Activated T-helper 9 cell treated with anti-CD3 and anti-CD28 coated beads, Interleukin-2, amount 50 U/mL, for 16 hours (primary cell): Measurements from ENCODE around the gene KRT84.

Experiments
- DNase-seq: peaks from one replicate; pipeline ENCODE4 v3.0.0-alpha.2; 2020; ENCODE audit warnings: low read depth

Gene KRT84, protein sequence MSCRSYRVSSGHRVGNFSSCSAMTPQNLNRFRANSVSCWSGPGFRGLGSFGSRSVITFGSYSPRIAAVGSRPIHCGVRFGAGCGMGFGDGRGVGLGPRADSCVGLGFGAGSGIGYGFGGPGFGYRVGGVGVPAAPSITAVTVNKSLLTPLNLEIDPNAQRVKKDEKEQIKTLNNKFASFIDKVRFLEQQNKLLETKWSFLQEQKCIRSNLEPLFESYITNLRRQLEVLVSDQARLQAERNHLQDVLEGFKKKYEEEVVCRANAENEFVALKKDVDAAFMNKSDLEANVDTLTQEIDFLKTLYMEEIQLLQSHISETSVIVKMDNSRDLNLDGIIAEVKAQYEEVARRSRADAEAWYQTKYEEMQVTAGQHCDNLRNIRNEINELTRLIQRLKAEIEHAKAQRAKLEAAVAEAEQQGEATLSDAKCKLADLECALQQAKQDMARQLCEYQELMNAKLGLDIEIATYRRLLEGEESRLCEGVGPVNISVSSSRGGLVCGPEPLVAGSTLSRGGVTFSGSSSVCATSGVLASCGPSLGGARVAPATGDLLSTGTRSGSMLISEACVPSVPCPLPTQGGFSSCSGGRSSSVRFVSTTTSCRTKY

DNA sequence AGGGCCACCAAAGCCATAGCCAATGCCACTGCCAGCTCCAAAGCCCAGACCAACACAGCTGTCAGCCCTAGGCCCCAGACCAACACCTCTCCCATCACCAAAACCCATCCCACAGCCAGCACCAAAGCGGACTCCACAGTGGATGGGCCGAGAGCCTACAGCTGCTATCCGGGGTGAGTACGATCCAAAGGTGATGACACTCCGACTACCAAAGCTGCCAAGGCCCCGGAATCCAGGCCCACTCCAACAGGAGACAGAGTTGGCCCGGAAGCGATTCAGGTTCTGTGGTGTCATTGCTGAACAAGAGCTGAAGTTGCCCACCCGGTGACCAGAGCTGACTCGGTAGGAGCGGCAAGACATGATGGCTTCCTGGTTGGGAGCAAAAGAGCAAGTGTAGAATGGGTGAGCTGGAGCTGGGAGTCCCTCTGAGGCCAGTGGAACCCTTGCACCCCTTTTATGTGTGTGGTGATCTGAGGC is at the start of gene KRT84:
TSS of gene KRT84 (minus strand) at position 427 of the 477 bp plus-strand sequence. CDS start at position 360, 67 bp downstream.
- DNase-seq = no peak

DNA sequence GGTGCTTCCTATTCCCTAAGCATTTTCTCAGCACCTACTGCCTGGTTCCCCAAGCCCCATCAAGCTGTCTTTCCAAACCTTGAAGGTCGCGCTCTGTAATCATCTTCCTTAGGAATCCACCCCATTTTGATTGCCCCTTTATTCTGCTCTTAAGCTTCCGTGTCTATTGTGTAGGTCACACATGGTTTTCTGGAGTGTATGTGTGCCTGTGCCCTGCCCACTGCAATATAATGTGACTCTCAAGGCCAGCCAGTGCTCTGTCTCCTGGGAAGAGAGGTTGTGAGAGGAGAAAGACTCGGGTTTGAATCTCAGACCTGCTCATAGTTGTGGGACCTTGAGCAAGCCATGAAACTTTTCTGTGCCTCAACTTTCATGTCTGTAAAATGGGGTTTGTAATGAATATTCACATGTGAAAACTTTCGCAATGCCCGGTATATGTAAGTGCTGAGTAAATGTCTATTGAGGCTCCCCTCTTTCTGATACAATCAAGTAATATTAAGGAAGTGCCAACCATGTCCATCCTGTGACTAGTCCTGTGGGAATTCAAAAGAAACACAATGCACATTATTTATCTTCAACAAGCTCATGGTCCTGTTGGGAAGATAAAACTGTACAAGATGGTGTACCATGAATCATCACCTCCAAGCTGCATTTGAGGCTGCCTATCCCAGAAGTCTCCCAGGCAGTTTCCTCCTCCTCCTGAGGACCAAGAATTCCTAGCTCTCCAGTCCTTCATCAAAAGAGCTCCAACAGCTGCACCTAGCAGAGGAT is 49.5 kb upstream of the KRT84 start:
- no peak for DNase-seq

DNA sequence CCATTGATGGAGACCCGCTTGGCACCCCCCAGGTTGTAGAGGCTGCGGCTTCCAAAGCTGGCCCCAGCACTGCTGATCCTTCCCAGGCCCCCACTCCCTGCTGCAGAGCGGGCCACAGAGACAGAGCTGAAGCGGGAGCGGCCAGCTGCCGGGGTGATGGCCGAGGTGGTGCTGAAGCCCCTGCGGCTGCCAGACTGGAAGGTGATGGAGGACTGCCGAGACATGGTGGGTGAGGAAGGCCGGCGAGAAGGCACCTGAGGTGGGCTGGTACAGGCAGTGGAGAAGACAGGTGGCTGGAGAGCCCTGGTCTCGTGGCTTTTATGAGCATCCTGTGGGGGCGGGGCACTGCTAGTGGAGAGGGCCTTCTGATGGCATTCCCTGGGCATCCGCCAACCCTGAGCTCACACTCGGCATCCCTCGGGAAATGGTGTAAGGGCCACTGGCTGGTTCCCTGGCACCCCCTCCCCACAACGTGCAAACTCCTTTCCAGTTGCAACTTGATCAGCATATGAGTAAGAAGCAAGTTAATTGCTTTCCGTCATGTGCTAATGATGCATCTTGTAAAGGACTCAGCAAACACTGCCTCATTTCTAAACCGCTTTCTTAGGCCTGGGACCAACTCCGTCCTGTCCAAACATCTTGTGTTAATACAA is 48.8 kb upstream of the KRT84 start, which contains the start of gene KRT75:
TSS of gene KRT75 (minus strand) at position 291 of the 653 bp plus-strand sequence. CDS start at position 224, 67 bp downstream.
- DNase-seq = no peak

DNA sequence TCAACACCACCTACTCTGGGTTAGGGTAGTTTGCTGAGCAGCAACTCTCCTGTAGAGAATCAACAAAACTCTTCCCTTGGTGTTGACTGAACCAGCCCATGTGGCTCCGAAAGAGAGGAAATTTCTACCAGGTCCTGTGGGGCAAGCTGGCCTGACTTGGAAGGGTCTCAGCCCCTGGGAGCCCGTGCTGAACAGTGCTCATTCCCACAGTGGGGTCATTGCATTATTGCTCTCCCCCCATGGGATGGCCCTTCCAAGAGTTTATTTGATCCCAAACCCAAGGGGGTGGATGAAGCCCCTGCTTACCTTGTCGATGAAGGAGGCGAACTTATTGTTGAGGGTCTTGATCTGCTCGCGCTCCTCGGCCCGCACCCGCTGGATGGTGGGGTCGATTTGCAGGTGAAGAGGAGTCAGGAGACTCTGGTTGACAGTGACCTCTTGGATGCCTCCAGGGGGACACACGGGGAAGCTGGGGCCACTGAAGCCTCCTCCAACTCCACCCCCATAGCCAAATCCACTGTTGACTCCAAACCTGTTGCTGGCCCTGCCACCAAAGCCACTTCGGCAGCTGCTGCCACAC is 48.1 kb upstream of the KRT84 start:
- DNase-seq = no peak

DNA sequence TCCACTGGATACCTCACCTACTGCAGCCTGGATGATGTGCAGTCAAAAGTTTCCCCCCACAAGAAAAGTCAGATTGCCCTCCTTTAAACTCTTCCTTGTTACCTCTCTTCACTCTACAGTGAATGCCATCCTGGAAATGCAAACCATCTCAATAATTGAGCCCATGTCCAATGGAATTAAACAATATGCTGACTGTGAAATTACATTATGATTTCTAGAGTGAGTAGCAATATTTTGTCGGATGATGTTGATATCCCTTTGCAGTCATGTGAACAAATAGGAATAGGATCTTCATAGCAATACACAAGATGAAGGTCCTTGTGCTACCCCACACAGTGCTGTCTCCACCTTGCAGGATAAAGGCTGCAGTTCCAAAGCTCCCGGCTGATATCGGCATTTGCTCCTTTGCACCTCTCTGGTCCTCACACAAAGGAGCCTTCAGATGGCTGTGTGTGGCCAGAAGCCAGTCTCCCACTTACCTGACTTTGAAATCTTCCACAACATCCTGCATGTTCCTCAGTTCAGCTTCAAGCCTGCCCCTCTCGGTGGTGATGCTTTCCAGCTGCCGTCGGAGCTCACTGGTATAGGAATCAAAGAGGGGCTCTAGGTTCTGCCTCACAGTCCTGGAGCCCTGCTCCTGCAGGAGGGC is 47.2 kb upstream of the KRT84 start:
- no peak for DNase-seq

DNA sequence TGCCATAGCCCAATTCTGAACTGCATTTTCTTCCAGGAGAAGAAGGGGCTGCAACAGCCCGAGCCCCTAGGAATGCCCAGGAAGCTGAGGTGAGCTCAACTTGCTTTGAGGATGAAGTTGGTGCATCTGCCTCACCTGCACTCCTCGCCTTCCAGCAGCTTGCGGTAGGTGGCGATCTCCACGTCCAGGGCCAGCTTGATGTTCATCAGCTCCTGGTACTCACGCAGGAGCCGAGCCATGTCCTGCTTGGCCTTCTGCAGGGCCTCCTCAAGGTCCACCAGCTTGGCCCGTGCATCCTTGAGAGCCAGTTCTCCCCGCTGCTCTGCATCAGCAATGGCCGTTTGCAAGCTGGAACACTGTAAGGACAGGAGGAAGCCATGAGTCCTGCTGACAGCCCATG is 42.7 kb upstream of the KRT84 start:
- no peak for DNase-seq

DNA sequence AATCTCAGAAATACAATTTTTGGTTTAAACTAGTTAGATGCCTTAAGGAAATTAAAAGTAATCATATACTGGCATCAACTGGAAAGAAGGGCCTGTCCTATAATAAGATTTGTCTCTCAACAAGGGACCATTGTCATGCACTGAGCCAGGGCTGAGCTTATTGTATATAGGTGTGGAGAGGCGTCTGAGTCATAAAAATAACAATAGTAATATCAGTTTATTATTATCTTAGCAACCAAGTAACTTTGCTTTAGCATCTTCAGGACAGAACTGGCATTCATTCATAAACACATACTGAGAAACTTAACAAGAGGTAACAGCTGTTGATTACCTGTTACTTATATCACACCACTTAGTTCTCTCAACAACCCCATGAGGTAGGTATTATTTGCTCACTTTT is 41.6 kb upstream of the KRT84 start:
- no peak for DNase-seq

DNA sequence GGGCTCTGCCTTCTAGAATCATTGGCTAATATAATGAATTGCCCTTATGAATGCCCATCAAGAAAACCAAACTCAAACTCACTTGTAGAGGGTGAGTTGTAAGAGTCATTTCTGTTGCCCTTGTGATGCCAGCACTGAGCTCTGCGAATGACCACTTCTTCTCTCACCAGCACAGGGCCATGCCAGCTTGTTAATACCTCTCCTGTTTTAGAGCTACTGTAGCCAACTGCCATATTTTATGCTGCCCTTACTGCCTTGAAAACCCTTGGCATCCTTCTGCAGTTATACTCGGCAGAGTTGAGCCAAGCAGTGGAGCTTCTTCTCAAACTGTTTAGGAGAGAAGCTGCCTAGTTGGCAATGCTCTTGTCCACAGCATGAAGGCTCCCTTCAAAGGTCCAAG is 40.6 kb upstream of the KRT84 start:
- no peak for DNase-seq

DNA sequence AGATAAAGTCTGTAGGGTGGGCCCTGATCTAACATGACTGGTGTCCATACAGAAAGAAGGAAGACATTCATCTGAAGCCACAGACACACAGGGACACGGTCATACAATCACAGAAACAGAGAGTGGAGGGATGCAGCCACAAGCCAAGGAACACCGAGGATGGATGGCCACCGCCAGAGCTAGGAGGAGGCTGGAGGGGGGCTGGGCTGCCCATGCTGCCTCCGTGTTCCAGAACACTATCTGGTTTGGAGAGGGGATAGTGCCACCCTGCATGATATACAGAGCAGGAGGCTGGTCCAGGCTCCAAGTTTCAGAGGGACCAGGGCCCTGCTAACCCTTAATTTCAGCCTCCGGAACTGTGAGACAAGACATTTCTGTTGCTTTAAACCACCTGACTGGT is 40.0 kb upstream of the KRT84 start:
- no peak for DNase-seq

DNA sequence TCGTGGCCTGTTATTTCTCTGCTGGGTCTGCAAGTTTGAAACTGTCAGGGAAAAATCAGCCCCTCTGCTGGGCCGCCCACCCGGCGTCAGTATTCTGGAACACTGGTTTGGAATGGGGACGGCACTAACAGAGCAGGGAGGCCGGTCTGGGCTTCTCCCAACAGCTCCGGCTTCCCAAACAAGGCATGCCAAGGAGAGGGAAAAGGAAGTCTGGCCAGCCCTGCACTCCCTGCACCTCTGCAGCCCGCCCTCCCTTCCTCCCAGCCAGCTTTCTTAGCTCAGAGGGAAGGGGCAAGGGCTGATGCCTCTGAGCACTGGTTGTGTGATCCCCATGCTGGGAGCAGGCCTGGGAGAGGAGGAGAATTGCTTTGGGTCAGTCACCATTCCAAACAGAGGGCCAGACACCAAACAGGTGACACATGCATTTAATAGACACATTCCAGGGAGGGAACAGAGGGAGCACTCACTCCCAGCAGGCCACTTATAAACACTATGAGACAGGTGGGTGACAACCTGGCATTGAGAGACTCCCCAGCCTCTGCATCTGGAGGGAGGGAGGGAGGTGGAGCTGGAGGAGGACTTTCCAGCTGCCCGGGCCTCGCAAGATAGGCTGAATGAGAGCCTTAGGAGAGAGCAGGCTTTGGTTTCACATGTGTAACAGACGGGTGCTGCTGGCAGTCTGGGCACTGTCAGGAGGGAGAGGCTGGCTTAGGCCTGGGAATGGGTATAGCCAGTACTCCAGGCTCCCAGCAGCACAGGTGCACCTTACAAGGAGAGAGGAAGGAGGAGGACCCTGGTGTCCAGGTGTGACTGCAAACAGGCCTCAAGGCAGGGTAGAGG is 38.4 kb upstream of the KRT84 start:
- DNase-seq = no peak

DNA sequence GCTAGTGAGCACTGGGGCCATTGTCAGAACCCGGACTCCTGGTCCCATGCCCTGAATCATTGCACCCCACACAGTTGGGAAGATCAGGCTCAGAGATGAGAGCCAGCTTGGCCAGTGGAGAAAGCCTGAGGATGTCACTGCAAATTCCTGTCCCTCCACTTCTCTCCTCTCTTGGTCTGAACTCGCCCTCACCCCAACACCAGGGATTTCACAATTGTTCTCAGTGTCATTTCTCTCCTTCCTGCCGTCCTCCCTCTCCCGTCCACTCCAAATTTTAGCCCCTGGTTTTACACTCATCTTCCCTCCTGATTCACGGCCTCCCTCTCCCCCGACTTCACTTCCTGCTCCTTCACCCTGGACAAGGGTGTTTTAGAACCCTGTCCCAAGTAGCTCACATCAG is 37.6 kb upstream of the KRT84 start:
- DNase-seq = no peak

DNA sequence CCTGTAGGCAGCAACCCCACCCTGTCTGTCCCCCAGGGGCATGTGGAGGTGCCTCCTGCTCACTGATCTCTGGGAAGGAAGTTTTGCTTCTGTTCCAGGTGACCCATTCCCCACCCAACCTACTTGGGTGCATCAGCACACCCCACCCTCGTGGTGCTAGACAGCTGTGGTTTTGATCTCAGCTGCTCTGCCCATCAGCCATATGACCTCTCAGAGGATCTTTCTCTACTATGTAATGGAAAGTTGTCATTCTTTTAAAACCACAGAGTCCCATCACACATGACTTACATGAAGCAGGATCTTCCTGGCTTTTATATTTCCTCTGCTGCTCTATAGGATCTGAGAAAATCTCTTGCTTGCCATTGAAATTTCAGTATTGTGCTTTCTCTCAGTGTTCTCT is 34.2 kb upstream of the KRT84 start:
- DNase-seq = no peak

DNA sequence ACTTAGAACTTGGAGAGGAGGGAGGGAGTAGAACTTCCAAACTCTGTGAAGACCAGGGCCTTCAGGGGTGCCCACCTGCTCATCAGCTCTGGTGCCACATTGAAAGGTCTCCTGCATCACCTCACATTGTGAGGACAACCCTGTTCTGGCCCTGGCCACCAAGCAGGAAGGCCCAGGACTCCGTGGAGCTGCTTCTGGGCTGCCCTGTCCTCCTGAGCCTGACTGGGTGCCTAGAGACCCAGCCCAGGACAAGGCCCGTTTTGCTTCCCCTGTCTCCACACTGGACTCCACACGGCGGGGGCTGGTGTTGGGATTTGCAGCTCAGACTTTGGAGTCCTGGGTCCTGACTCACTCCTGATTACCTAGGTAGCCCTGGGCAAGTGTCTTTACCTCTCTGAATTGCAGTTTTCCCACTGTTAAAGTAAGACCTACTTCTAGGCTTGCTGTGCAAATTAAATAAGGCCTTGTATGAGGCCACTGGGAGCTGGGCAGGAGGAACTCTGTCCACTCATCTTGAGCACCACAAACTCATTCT is 33.2 kb upstream of the KRT84 start:
- DNase-seq = no peak

DNA sequence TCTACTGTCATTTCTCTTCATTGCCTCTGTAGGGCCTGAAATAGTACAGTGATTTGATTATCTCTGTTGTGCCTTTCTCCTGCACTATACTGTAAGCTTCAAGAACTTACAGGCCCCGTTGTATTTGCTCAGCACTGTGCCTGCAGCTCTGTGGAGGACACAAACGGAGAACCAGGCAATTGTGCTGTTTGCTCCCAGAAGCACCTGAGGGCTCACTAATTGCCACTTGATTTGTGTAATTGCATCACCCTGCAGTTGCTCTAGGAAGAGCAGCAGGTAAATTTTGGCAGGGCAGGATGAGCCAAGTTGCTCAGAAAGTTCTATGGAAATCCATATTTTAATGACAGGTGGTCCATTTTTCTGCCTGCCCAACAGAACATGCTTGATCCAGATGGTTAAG is 32.3 kb upstream of the KRT84 start:
- no peak for DNase-seq

DNA sequence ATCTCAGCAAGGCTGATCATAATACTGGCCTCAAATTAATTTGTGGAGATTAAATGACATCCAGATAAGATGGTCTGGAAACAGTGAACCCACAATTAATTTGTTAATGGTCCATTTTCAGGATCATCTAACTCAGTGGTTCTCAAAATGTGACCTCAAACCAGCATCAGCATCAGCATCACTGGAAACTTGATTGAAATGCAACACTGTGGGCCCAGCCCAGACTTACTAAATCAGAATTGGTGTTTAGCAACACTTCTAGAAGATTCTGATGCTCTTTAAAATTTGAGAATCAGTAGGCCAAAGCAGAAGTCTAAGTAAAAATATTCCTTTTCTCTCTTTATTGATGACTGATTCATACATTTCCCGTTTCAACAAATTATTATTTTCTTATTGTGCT is 31.3 kb upstream of the KRT84 start:
- DNase-seq = no peak

DNA sequence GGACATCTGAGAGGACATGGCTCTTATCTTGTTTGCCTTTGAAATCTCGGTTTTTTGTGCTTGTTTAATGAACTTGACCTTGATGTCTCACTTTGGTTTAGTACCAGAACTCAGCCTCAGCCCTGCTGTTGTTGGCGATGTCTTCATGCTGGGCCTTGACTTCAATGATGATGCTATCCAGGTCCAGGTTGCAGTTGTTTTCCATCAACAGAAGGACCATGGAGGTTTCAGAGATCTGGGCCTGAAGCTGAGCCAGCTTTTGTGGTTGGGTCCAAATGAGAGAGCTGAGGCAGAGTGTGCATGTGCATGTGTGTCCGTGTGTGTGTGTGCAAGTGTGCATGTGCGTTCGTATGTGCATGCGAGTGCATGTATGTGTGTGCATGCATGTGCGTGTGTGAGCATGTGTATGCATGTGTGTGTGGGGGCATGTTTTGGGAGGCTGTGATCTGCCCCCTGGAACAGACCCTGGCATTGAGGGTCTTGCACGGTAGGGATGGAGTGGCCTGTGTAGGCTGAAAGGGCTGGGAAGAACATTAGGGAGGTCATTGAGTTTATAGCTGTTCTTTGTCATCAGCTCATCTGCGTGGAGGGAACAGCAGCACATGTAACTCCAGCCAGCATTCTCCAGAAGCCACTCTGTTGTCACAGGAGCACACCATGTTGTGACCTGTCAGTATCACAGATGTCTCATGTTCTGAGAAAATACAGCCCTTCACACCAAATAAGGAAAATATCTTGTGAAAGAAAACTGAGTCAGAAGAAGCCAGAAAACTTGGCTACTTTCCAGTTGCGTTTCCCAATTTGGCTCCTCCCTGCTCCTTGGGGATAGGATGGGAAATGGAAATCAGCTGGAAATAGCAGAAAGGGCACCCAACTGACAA is 30.7 kb upstream of the KRT84 start:
- DNase-seq = no peak

DNA sequence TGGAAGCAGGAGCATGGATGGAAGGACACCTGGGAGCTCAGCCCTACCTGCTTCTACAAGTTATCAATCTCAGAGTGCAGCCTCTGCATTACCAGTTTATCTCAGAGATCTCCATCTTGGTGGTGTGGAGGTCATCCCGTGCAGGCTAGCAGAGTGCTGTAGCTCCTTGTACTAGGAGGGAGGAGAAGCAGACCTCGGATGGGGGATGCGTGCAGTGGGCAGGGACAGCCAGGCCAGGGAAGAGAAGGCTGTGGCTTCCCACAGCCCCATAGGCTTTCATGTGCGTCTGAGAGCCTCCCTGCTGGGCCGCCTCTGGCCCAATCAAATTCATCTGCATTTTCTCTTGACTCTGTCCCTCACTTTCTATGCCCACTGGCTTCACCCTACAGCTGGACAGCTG is 29.5 kb upstream of the KRT84 start:
- DNase-seq = no peak

DNA sequence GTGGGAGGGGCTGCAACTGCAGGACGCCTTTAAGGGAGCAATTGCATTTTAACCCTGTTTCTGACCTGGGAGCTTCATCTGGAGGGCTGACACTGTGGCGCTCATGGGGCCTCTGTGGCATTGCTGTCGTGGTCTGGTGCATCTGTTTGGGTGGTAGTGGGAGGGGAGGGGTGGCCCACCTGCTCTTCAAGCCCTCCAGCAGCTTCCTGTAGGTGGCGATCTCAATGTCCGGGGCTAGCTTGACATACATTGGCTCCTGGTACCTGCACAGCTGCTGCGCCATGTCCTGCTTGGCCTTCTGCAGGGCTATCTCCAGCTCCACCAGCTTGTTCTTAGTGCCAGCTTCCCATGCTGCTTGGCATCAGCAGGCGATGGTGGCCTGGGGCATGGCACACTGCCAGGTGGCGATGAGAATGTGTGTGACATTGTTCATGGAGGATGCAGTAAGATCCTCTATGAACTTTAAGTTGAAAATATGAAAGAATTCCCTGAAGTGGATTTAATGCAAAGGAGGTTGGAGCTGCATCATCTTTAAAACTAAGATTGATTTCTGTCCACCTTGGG is 28.4 kb upstream of the KRT84 start:
- no peak for DNase-seq

DNA sequence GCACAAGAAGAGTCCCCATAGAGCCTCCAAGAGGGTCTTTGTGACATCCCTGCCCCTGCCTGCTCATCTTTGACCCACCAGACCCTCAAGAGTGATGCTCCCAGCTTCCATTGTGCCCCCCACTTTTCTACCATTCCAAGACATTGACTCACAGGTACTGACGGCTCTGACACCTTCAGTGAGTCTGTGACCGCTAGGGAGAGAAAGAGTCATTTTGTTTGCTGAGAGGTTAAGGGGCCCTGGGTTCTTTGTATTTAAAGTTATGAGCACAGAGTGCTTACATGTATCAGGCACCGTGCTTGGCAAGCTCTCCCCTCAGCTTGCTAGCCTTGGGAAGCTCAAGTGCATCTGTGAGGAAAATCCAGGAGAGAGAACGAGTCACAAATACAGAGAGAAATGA is 27.8 kb upstream of the KRT84 start:
- DNase-seq = no peak
